Measurements from ENCODE around the gene TUBGCP3.
"Not testable (repeated sequence)": the region's sequence is repeated elsewhere in the genome, so short reads cannot be mapped to it uniquely, and the experiment has no call there.

TUBGCP3 gene

GRCh38 chr13:112526146-112526853, 61.7 kb downstream of the TUBGCP3 start:
- no peak for DNase-seq (ENCODE audit: low read depth)

GRCh38 chr13:112525356-112525945, 62.5 kb downstream of the TUBGCP3 start:
- no peak for DNase-seq (ENCODE audit: low read depth)

GRCh38 chr13:112522578-112522977, 65.4 kb downstream of the TUBGCP3 start:
- DNase-seq (ENCODE audit: low read depth): no peak

- no peak for DNase-seq (ENCODE audit: low read depth)
These were observed 66.8 kb downstream of the TUBGCP3 start for GRCh38 chr13:112521073-112521685.

- no peak for DNase-seq (ENCODE audit: low read depth)
These were observed 68.4 kb downstream of the TUBGCP3 start for GRCh38 chr13:112519517-112520060.

GRCh38 chr13:112516218-112516617, 71.7 kb downstream of the TUBGCP3 start:
- DNase-seq (ENCODE audit: low read depth): no peak

GRCh38 chr13:112513761-112514160, 74.2 kb downstream of the TUBGCP3 start:
- no peak for DNase-seq (ENCODE audit: low read depth)

- DNase-seq (ENCODE audit: low read depth): no peak
These were observed 76.8 kb downstream of the TUBGCP3 start for GRCh38 chr13:112510987-112511685.

GRCh38 chr13:112510002-112510780, 77.8 kb downstream of the TUBGCP3 start:
- no peak for DNase-seq (ENCODE audit: low read depth)

GRCh38 chr13:112509190-112509589, 78.8 kb downstream of the TUBGCP3 start:
- DNase-seq (ENCODE audit: low read depth): no peak

GRCh38 chr13:112506046-112506445, 81.9 kb downstream of the TUBGCP3 start:
- no peak for DNase-seq (ENCODE audit: low read depth)

GRCh38 chr13:112496166-112496565, 91.8 kb downstream of the TUBGCP3 start:
- no peak for DNase-seq (ENCODE audit: low read depth)

GRCh38 chr13:112495465-112495864, 92.5 kb downstream of the TUBGCP3 start:
- no peak for DNase-seq (ENCODE audit: low read depth)

- no peak for DNase-seq (ENCODE audit: low read depth)
These were observed 98.8 kb downstream of the TUBGCP3 start for GRCh38 chr13:112489199-112489598.

GRCh38 chr13:112488343-112489050, 99.5 kb downstream of the TUBGCP3 start:
- not testable (repeated sequence) for DNase-seq (ENCODE audit: low read depth)

GRCh38 chr13:112487127-112487517, 100.8 kb downstream of the TUBGCP3 start:
- no peak for DNase-seq (ENCODE audit: low read depth)

GRCh38 chr13:112486386-112487126, 101.4 kb downstream of the TUBGCP3 start:
- no peak for DNase-seq (ENCODE audit: low read depth)

- not testable (repeated sequence) for DNase-seq (ENCODE audit: low read depth)
These were observed 102.1 kb downstream of the TUBGCP3 start for GRCh38 chr13:112485814-112486213.

GRCh38 chr13:112483299-112483698, 104.7 kb downstream of the TUBGCP3 start:
- no peak for DNase-seq (ENCODE audit: low read depth)

- DNase-seq (ENCODE audit: low read depth): no peak
These were observed 106.5 kb downstream of the TUBGCP3 start for GRCh38 chr13:112481458-112481857.

Data from stimulated activated CD8-positive, alpha-beta memory T cell treated with anti-CD3 and anti-CD28 coated beads, Interleukin-7, amount 100 ng/mL, for 24 hours (primary cell).